HCT116 (cell line): Measurements from ENCODE around the gene FOXD3.

Source experiments
- ATF3 ChIP-seq: IDR thresholded peaks from 2 replicates; pipeline ENCODE4 v1.6.1; 2012
- CBX3 ChIP-seq: IDR thresholded peaks from 2 replicates; pipeline ENCODE4 v1.6.1; 2012; ENCODE audit warnings: low read depth
- CEBPB ChIP-seq: IDR thresholded peaks from 2 replicates; pipeline ENCODE4 v1.6.1; 2012; ENCODE audit warnings: low read depth
- CTCF ChIP-seq, 3 experiments: fragments of 200-600 bp in 1 of 3; sonication (generic) in 1 of 3; IDR thresholded peaks in 2 of 3; conservative IDR thresholded peaks in 1 of 3; 2 replicates each; pipeline ENCODE4 v1.5.1; 2012 to 2017; ENCODE audit warnings: low read depth in 2 of 3, low read length in 2 of 3, antibody characterized with exemption in 1 of 3, borderline replicate concordance in 1 of 3, control low read depth in 1 of 3, mild to moderate bottlenecking in 1 of 3, mixed read lengths in 1 of 3, mixed run types in 1 of 3, moderate library complexity in 1 of 3; ENCODE audit not compliant: insufficient read depth in 1 of 3
- EZH2 ChIP-seq: fragments of 200-600 bp; sonication (generic); IDR thresholded peaks from 2 replicates; pipeline ENCODE4 v1.6.1; 2017; ENCODE audit warnings: antibody characterized with exemption, mixed run types
- EZH2phosphoT487 ChIP-seq: fragments of 200-600 bp; IDR thresholded peaks from 2 replicates; pipeline ENCODE4 v1.6.1; 2018; ENCODE audit warnings: antibody characterized with exemption, borderline replicate concordance
- MAX ChIP-seq: IDR thresholded peaks from 2 replicates; pipeline ENCODE4 v1.6.1; 2012
- POLR2A ChIP-seq: IDR thresholded peaks from 2 replicates; pipeline ENCODE4 v1.7.0; 2011; ENCODE audit warnings: borderline replicate concordance; ENCODE audit not compliant: insufficient read depth, insufficient read length; ENCODE audit errors: extremely low read depth
- SIN3A ChIP-seq: IDR thresholded peaks from 2 replicates; pipeline ENCODE4 v1.6.1; 2012; ENCODE audit warnings: low read depth
- YY1 ChIP-seq: IDR thresholded peaks from 2 replicates; pipeline ENCODE4 v1.6.1; 2011; ENCODE audit warnings: low read length, low read depth, moderate library complexity, mild to moderate bottlenecking; ENCODE audit not compliant: insufficient replicate concordance; ENCODE audit errors: extremely low read depth
- ZFX ChIP-seq: fragments of 450-650 bp; IDR thresholded peaks from 2 replicates; pipeline ENCODE4 v1.6.1; 2017
- ZNF274 ChIP-seq: fragments of 200-500 bp; sonication (Bioruptor generic); IDR thresholded peaks from 2 replicates; pipeline ENCODE4 v1.6.1; 2014; ENCODE audit warnings: mild to moderate bottlenecking, low read depth, low read length, inconsistent platforms

GRCh38 chr1:63359561-63359960 lies 37.2 kb downstream of the FOXD3 start:
- TF ChIP-seq CBX3 (no peak), EZH2phosphoT487 (no peak), CTCF (IDR thresholded peaks at IDR 0.05 in 2 of 3, conservative IDR thresholded peaks at IDR 0.05 in 1 of 3; ENCODE audit: borderline replicate concordance in 1 of 3, insufficient read depth in 1 of 3, low read depth in 2 of 3, low read length in 2 of 3) (no peak), CEBPB (no peak), EZH2 (no peak), MAX (no peak), ZNF274 (no peak), ATF3 (no peak), POLR2A (no peak), YY1 (no peak), SIN3A (no peak), ZFX (no peak)
